Spleen (tissue), 11 donors: ENCODE results near the gene DPYD. TPM values are rescaled to one million over a fixed set of nuclear protein-coding genes. Genes with fewer than 3 reads are reported as not detected.

Experiments
- DNase-seq: peaks from one replicate; pipeline ENCODE4 v3.0.0-alpha.2; 2020
- H3K27ac ChIP-seq, 8 donors: fragments of 200-600 bp; sonication (generic) in 7 of 8; 1 replicate in 4 of 8; 2 replicates in 4 of 8; pipeline versions ENCODE4 v1.5.0 to v1.8.0; 2016 to 2021; ENCODE audit warnings: inconsistent platforms in 4 of 8, mild to moderate bottlenecking in 4 of 8, moderate library complexity in 1 of 8
- H3K27me3 ChIP-seq, 7 donors: fragments of 200-600 bp; sonication (generic) in 6 of 7; replicated peaks in 1 of 7; 1 replicate in 4 of 7; 2 replicates in 3 of 7; pipeline versions ENCODE4 v1.5.0 to v1.8.0; 2016 to 2021; ENCODE audit warnings: inconsistent platforms in 3 of 7, mild to moderate bottlenecking in 1 of 7
- H3K36me3 ChIP-seq, 6 donors: fragments of 200-600 bp; sonication (generic) in 5 of 6; 1 replicate in 4 of 6; 2 replicates in 2 of 6; pipeline versions ENCODE4 v1.5.0 to v1.8.0; 2016 to 2021; ENCODE audit warnings: inconsistent platforms in 2 of 6
- H3K4me1 ChIP-seq, 6 donors: fragments of 200-600 bp; sonication (generic) in 5 of 6; 1 replicate in 3 of 6; 2 replicates in 3 of 6; pipeline versions ENCODE4 v1.5.0 to v1.8.0; 2016 to 2021; ENCODE audit warnings: inconsistent platforms in 3 of 6
- H3K4me3 ChIP-seq, 8 donors: fragments of 200-600 bp; sonication (generic) in 7 of 8; 1 replicate in 4 of 8; 2 replicates in 4 of 8; pipeline versions ENCODE4 v1.5.0 to v1.8.0; 2016 to 2021; ENCODE audit warnings: inconsistent platforms in 4 of 8, mild to moderate bottlenecking in 4 of 8, moderate library complexity in 2 of 8
- H3K9me3 ChIP-seq, 8 donors: fragments of 200-600 bp; sonication (generic) in 7 of 8; 1 replicate in 4 of 8; 2 replicates in 4 of 8; pipeline versions ENCODE4 v1.5.0 to v1.8.0; 2016 to 2021; ENCODE audit warnings: inconsistent platforms in 4 of 8
- CTCF ChIP-seq, 11 experiments: fragments of 200-600 bp in 7 of 11; fragments of 450-650 bp in 4 of 11; sonication (generic) in 4 of 11; IDR thresholded peaks in 8 of 11; conservative IDR thresholded peaks in 3 of 11; 1 replicate in 7 of 11; 2 replicates in 4 of 11; pipeline versions ENCODE4 v1.4.0 to v1.8.0; 2016 to 2021; ENCODE audit warnings: antibody characterized with exemption in 11 of 11, inconsistent platforms in 4 of 11, mild to moderate bottlenecking in 1 of 11
- POLR2A ChIP-seq, 3 donors: fragments of 450-650 bp; IDR thresholded peaks; one replicate each; pipeline ENCODE4 v1.5.1; 2017; ENCODE audit warnings: antibody characterized with exemption in 3 of 3, mild to moderate bottlenecking in 1 of 3
- POLR2AphosphoS5 ChIP-seq, 3 donors: sonication (generic); formaldehyde crosslinking; IDR thresholded peaks; one replicate each; pipeline ENCODE4 v1.5.1; 2017; ENCODE audit warnings: antibody characterized with exemption in 3 of 3
- WGBS, 5 donors: extraction: QIAGEN DNeasy Blood & Tissue Kit in 3 of 5; methylation state at CpG; one replicate each; pipeline versions ENCODE4 v1.1.5 to v1.1.7; 2013 to 2018; 5-methylcytosine and 5-hydroxymethylcytosine counted together
- intact Hi-C: fragments of 100-400 bp; cut with DNase I; formaldehyde crosslinking; loops from one replicate; pipeline ENCODE4 v1.15.0; 2023; ENCODE audit warnings: low total_unique reads
- polyA plus RNA-seq, 3 donors: library from polyadenylated mRNA; stranded (reverse); fragments of 200-250 nt; gene quantifications; one replicate each; pipeline ENCODE4 v1.2.1, GENCODE V29; 2013
- total RNA-seq, 7 donors: library from RNA; depleted of rRNA in 3 of 7; stranded (reverse); fragments of >200 nt in 3 of 7; fragmentation: NEBNext Ultra II Directional in 4 of 7; extraction: Animal tissue kit (Norgen Biotek cat#: 25700) in 4 of 7; gene quantifications; one replicate each; pipeline versions ENCODE4 v1.1.0 to v1.2.1, GENCODE V29; 2016 to 2021
- donor health status: healthy with polysubstance abuse.
- donor health status: DM: no; HTN: no; CAD: no; lungs with moderate emphysema.
- donor health status: DM: no; HTN: no; CAD: no.
- donor health status: Bipolar disorder and iron deficiency.
- donor health status: healthy.
- donor health status: DM: no; HTN: no; CAD: no.
- donor health status: DM: yes; HTN: yes; CAD: no.

Gene DPYD
- total and polyA plus RNA-seq, 10 donors: 7.3 to 114 (median 92.3) TPM

- no peak overlapping the region for H3K27ac ChIP-seq
- TF ChIP-seq POLR2A (IDR thresholded peaks at IDR 0.05): no peak
- no peak for TF ChIP-seq CTCF (IDR thresholded peaks at IDR 0.05 in 8 of 11, conservative IDR thresholded peaks at IDR 0.05 in 3 of 11)
- TF ChIP-seq POLR2AphosphoS5 (IDR thresholded peaks at IDR 0.05): no peak
- intact Hi-C loops: no loop called here
Observed at GRCh38 chr1:97136996-97137395, 783.8 kb downstream of the DPYD start.

GRCh38 chr1:97135972-97136371 is 784.9 kb downstream of the DPYD start:
- no peak for DNase-seq
- intact Hi-C loops: no loop called here
- no peaks in the 10 kb centered on the region for H3K27me3 ChIP-seq
- TF ChIP-seq POLR2AphosphoS5 (IDR thresholded peaks at IDR 0.05): no peak
- H3K4me1 ChIP-seq: peaks cover 0 to 9% (median 5%) of the 10 kb centered on the region in 6 donors
- H3K9me3 ChIP-seq: no peaks in the 10 kb centered on the region
- 94 to 96% (median 96%) methylated on average over 4 of the region's 4 CpGs for WGBS, 5 donors
- H3K27ac ChIP-seq: no peak overlapping the region
- peaks cover 0 to 8% (median 0%) of the 10 kb centered on the region in 6 donors for H3K36me3 ChIP-seq
- H3K4me3 ChIP-seq: no peak overlapping the region

More at GRCh38 chr1:97136996-97137395, 783.8 kb downstream of the DPYD start:
- Histone ChIP-seq H3K36me3 (peaks cover 0 to 8% (median 0%) of the 10 kb centered on the region in 6 donors), H3K4me3 (no peak overlapping the region), H3K4me1 (peaks cover 0 to 9% (median 5%) of the 10 kb centered on the region in 6 donors), H3K9me3 (no peaks in the 10 kb centered on the region), H3K27me3 (no peaks in the 10 kb centered on the region)
- no peak for DNase-seq
- 93 to 98% (median 96%) methylated on average over 5 of the region's 5 CpGs for WGBS, 5 donors

- Histone ChIP-seq H3K27ac (no peak overlapping the region), H3K36me3 (peaks cover 0 to 4% (median 0%) of the 10 kb centered on the region in 6 donors), H3K4me1 (no peaks in the 10 kb centered on the region), H3K4me3 (no peak overlapping the region), H3K9me3 (no peaks in the 10 kb centered on the region), H3K27me3 (no peaks in the 10 kb centered on the region)
- TF ChIP-seq POLR2AphosphoS5 (IDR thresholded peaks at IDR 0.05) (no peak), CTCF (IDR thresholded peaks at IDR 0.05 in 8 of 11, conservative IDR thresholded peaks at IDR 0.05 in 3 of 11) (no peak), POLR2A (IDR thresholded peaks at IDR 0.05) (no peak)
- WGBS, 5 donors: 93 to 98% (median 96%) methylated on average over 3 of the region's 3 CpGs
- intact Hi-C loops: no loop called here
- DNase-seq: no peak
Observed at GRCh38 chr1:97128426-97128825, 792.4 kb downstream of the DPYD start.

GRCh38 chr1:97123717-97124431 is 797.0 kb downstream of the DPYD start:
- no peak for TF ChIP-seq POLR2AphosphoS5 (IDR thresholded peaks at IDR 0.05)
- TF ChIP-seq POLR2A (IDR thresholded peaks at IDR 0.05): no peak
- TF ChIP-seq CTCF (IDR thresholded peaks at IDR 0.05 in 8 of 11, conservative IDR thresholded peaks at IDR 0.05 in 3 of 11): no peak
- WGBS, 5 donors: 59 to 79% (median 75%) methylated on average over 3 of the region's 3 CpGs
- no peak overlapping the region for H3K4me3 ChIP-seq
- no peaks in the 10 kb centered on the region for H3K27me3 ChIP-seq
- no peak for DNase-seq
- intact Hi-C loops: no loop called here
- H3K36me3 ChIP-seq: peaks cover 0 to 9% (median 0%) of the 10 kb centered on the region in 6 donors
- H3K27ac ChIP-seq: no peak overlapping the region
- H3K9me3 ChIP-seq: no peaks in the 10 kb centered on the region
- H3K4me1 ChIP-seq: no peaks in the 10 kb centered on the region
